GM21526 (cell line): Measurements from ENCODE around the gene APRT.
"Not testable (repeated sequence)": the region's sequence is repeated elsewhere in the genome, so short reads cannot be mapped to it uniquely, and the experiment has no call there.

ENCODE experiments used
- ATAC-seq: cut with Tn5 transposase; IDR thresholded peaks from one replicate; pipeline ENCODE4 v1.9.1; 2021; ENCODE audit warnings: moderate library complexity; ENCODE audit not compliant: unreplicated experiment, low FRiP score

Gene APRT

GRCh38 chr16:88790312-88791211 is 21.2 kb downstream of the APRT start:
- ATAC-seq, result no peak

DNA sequence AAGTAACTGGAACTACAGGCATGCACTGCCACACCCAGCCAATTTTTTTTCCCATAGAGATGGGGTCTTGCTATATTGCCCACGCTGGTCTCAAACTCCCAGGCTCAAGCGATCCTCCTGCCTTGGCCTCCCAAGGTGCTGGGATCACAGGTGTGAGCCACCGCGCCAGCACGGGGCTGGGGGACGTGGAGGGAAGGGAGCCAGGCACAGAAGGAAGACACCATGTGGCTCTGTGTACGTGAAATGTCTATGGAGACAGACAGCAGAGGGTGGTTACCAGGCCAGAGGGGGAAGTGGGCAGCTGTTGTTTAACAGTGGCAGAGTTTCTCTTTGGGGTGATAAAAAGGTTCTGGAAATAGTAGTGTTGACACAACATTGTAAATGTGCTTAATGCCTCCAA is 22.1 kb downstream of the APRT start:
- no peak for ATAC-seq

DNA sequence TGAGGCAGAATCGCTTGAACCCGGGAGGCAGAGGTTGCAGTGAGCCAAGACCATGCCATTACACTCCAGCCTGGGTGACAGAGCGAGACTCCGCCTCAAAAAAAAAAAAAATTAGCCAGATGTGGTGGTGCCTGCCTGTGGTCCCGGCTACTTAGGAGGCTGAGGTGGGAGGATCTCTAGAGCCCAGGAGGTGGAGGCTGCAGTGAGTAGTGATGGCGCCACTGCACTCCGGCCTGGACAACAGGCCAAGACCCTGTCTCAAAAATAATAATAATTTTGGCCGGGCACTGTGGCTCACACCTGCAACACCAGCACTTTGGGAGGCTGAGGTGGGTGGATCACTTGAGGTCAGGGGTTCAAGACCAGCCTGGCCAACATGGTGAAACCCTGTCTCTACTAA is 23.0 kb downstream of the APRT start:
- ATAC-seq, result not testable (repeated sequence)

GRCh38 chr16:88787579-88788314 is 24.0 kb downstream of the APRT start:
- ATAC-seq, result no peak

- no peak for ATAC-seq
These were observed 26.4 kb downstream of the APRT start, which contains the start of gene PIEZO1 for GRCh38 chr16:88785106-88785924. Gene PIEZO1, minus strand, starts transcription at chr16:88785220. Its CDS starts 256 bp downstream, at chr16:88784964.

- no peak for ATAC-seq
These were observed 26.9 kb downstream of the APRT start for GRCh38 chr16:88784856-88785105.

- ATAC-seq, result no peak
These were observed 27.5 kb downstream of the APRT start for GRCh38 chr16:88784074-88784855.

GRCh38 chr16:88783391-88784073 is 28.2 kb downstream of the APRT start:
- no peak for ATAC-seq

DNA sequence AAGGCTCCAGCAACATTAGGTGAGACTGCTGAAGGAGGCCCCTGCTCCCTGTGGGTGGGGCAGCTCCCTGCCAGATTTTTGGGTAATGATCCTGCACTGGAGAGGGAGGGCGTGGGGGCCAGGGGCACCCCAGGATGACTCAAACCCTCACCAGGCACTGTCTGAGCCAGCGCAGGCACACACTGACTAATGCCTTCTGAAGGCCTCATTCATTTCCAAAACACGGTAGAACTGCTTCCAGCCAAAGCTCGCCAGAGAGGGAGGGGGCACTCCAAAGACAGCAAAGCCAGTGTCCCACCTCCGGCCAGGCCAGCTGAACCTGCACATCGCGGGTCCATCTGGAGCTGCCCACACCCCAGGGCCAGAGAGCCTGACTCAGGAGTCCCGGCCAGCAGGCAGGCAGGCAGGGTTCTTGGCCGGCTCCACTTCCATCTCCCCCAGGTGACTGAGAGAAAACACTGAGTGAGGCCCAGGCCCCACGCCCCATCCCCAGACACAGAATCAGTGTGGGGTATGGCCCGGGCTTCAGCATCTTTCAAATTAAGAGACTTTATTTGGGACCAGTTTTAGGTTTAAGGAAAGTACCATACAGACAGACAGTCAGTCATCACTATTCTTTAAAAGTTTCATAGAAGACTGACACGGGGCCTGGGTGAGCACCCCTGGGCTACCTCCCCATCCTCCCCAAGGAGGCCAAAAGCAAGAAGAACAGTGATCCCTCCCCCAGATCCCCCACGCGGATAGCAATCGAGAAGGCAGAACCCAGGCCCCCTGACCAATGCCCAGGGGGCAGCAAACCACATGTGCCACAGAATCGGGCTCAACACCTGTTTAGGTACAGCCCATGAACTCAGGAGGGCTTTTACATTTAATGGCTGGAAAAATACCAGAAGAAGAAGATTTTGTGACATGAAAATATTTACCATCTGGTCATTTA is 29.0 kb downstream of the APRT start:
- no peak for ATAC-seq

DNA sequence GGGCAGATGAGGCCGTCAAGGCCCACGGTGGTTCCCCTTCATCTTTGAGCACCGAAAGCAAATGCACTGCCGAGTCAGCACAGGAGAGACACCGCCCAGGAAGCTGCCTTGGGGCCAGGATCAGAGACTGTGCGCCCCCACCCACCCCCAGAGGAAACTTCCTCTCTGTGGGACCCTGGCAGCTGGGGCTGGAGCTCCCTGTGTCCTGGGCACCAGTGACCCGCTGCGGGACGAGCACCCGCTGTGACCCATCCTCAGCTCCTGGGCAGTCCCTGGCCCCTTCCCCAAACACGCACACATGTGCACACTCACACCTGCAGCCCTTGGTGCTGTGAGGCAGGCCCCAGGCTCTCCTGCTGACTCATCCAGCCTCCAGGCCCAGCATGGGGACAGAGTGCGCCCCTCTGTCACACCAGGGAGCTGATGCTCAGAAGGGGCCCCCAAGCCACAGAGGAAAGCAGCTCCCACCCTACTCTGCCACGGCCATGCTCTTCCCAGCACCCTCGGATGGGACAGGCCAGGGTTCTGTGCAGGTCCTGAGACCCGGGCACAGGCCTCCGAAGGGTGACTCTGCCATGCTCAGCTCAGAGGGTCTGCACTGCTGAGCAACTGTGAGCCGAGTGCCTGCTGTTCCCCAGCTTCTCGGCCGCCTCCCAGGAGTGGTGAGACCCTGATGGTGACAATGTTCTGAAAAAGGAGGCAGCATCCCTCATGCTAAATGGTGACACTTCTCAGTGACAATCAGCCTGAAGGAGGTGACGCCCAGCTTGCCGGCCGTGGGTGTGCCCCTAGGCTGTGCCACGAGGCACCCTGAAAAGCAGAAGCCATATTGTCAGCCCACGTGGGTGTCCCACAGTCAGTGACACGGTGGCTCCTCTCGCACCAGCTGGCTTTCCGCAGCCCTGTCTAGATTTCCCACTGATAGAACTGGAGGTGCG is 30.3 kb downstream of the APRT start:
- ATAC-seq, result no peak

- no peak for ATAC-seq
These were observed 31.3 kb downstream of the APRT start for GRCh38 chr16:88780142-88781062.

GRCh38 chr16:88779406-88780141 is 32.2 kb downstream of the APRT start:
- ATAC-seq, result no peak

- no peak for ATAC-seq
These were observed 33.1 kb downstream of the APRT start for GRCh38 chr16:88778541-88779065.

DNA sequence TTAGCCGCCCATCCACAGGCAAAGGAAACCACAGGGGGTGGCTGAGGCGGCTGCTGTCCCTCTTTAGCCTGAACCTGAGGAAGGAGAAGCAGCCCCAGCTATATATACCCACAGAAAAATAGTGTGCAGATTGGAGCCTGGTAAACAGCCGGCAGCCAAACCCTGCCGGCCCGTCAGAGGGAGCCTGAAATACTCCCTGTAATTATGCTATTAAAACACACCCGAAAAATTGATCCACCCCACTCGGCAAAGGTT is 33.5 kb downstream of the APRT start:
- no peak for ATAC-seq

DNA sequence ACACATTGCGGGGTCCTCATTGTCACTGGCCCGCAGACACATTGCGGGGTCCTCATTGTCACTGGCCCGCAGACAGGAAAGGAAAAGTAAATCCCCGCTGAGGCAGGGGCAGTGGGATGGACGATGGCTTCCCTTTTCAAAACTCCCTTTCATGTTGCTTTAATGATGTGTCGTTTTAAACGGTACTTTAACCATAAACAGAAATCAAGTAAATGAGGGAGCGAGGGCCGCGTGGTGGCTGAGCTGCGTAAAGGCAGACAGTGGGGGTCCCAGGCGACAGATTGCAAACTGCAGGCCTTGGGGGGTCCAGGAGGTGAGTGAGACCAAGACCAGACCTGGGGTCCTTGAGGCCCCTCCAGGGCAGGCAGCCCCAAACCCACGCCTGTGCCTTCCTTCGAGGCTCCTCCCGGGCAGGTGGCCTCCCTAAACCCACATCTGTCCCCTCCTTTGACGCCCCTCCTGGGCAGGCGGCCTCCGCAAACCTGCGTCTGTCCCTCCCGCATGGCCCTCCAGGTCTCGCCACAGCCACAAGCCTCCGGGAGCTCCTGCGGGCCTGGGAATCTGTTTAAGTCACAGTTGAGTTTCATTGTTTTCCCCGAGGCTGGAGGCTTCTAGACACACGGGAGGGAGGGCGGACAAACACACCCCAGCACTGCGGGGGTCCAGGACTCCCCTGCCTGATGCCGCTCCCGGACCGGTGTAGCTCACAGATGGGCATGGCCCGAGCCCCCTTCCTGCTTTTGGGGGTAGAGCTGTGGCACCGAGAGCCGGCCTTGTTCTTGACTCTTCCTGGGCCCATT is 34.1 kb downstream of the APRT start:
- no peak for ATAC-seq
